Measurements from ENCODE around the gene KLK5. TPM values are rescaled to one million over a fixed set of nuclear protein-coding genes. Genes with fewer than 3 reads are reported as not detected.

KLK5 gene
- total RNA-seq, 4 donors from 2014 or later: 1.2 TPM; not detected in 3

DNA sequence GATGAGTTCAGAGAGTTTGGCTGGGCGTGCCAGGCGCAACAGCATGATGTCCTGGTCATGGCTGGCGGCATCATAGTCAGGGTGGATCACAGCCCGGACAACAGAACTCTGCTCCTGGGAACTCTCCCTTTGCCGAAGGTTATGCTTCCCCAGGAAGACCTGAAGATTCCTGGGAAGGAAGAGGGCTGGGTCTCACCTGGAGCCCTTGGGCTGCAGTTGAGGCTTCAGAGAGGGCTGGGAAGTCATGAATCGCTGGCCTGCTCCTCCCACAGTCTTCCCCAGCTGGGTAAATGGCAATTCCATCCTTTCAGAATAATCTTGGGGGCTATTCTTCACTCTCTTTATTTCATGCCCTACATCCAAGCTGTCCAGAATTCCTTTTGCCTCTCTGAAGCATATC lies 10.5 kb upstream of the KLK5 start:
- no peaks in the 10 kb centered on the region for H3K9me3 ChIP-seq
- H3K27me3 ChIP-seq: peaks cover 88% of the 10 kb centered on the region
- no peak for ATAC-seq
- 56 to 83% methylated on average over 2 to 4 of the region's 6 CpGs for WGBS, 2 donors (ENCODE audit: low coverage in 1 of 2)
- no peaks in the 10 kb centered on the region for H3K36me3 ChIP-seq
- TF ChIP-seq EP300 (IDR thresholded peaks at IDR 0.05): no peak
- TF ChIP-seq, protein P1, sequence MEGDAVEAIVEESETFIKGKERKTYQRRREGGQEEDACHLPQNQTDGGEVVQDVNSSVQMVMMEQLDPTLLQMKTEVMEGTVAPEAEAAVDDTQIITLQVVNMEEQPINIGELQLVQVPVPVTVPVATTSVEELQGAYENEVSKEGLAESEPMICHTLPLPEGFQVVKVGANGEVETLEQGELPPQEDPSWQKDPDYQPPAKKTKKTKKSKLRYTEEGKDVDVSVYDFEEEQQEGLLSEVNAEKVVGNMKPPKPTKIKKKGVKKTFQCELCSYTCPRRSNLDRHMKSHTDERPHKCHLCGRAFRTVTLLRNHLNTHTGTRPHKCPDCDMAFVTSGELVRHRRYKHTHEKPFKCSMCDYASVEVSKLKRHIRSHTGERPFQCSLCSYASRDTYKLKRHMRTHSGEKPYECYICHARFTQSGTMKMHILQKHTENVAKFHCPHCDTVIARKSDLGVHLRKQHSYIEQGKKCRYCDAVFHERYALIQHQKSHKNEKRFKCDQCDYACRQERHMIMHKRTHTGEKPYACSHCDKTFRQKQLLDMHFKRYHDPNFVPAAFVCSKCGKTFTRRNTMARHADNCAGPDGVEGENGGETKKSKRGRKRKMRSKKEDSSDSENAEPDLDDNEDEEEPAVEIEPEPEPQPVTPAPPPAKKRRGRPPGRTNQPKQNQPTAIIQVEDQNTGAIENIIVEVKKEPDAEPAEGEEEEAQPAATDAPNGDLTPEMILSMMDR (IDR thresholded peaks at IDR 0.05): no peak
- no peak for TF ChIP-seq POLR2A (IDR thresholded peaks at IDR 0.05)
- no peak for TF ChIP-seq POLR2AphosphoS5 (IDR thresholded peaks at IDR 0.05)
- no peak overlapping the region for H3K4me3 ChIP-seq
- no peaks in the 10 kb centered on the region for H3K4me1 ChIP-seq
- no peak overlapping the region for H3K27ac ChIP-seq

DNA sequence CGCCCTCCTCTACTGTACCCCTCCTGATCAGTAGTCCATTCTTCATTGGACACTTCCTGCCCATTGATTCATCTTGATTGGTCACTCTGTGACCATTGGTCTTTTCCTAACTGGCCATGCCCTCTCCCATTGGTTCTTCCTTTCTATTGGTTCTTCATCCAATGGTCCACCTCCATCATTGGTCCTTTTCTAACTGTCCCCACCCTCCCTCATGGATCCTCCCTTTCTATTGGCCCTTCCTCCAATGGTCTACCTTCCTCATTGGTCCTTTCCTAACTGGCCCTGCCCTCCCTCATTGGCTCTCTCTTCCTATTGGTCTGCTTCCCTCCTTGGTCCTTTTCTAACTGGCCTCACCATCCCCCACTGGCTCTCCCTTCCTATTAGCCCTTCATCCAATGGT lies 9.4 kb upstream of the KLK5 start:
- Histone ChIP-seq H3K4me1 (no peaks in the 10 kb centered on the region), H3K4me3 (no peak overlapping the region), H3K27me3 (peaks cover 89% of the 10 kb centered on the region), H3K27ac (no peak overlapping the region), H3K9me3 (no peaks in the 10 kb centered on the region), H3K36me3 (no peaks in the 10 kb centered on the region)
- WGBS, 2 donors (ENCODE audit: low coverage in 1 of 2): 83 to 90% methylated on average over 1 of the region's 1 CpG
- TF ChIP-seq POLR2AphosphoS5 (IDR thresholded peaks at IDR 0.05) (no peak), POLR2A (IDR thresholded peaks at IDR 0.05) (no peak), EP300 (IDR thresholded peaks at IDR 0.05) (no peak)
- TF ChIP-seq, protein P1 (IDR thresholded peaks at IDR 0.05): no peak
- no peak for ATAC-seq

DNA sequence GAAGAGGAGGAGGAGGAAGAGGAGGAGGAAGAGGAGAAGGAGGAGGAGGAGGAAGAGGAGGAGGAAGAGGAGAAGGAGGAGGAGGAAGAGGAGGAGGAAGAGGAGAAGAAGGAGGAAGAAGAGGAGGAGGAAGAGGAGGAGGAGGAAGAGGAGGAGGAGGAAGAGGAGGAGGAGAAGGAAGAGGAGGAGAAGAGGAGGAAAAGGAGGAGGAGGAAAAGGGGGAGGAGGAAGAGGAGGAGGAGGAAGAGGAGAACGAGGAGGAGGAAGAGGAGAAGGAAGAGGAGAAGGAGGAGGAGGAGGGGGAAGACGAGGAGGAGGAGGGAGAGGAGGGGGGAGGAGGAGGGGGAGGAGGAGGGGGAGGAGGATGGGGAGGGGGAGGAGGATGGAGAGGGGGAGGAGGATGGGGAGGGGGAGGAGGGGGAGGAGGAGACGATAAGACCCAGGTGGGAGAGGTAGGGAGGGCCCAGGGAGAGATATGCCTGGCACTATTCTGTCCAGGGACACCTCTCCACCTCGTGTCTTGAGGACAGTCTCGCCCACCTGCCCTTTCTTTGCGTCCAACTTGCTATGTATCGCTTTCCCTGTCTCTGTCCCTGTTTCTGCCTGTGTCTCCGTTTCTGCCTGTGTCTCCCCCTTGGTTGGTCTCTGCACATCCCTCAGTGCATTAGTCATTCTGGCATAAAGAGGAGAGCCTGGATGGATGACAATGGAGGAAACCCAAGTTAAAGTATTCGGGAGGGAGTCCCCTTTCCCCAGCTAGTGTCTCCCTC lies 7.1 kb upstream of the KLK5 start:
- H3K27me3 ChIP-seq: peaks cover 82% of the 10 kb centered on the region
- H3K9me3 ChIP-seq: no peaks in the 10 kb centered on the region
- H3K36me3 ChIP-seq: no peaks in the 10 kb centered on the region
- ATAC-seq: no peak
- H3K27ac ChIP-seq: no peak overlapping the region
- WGBS, 2 donors (ENCODE audit: low coverage in 1 of 2): 59% methylated on average over 7 of the region's 9 CpGs; no CpG with 5 or more reads in 1 of the 2 donors
- no peaks in the 10 kb centered on the region for H3K4me1 ChIP-seq
- H3K4me3 ChIP-seq: no peak overlapping the region
- TF ChIP-seq POLR2AphosphoS5 (IDR thresholded peaks at IDR 0.05) (no peak), EP300 (IDR thresholded peaks at IDR 0.05) (no peak), POLR2A (IDR thresholded peaks at IDR 0.05) (no peak)
- TF ChIP-seq, protein P1 (IDR thresholded peaks at IDR 0.05): no peak

DNA sequence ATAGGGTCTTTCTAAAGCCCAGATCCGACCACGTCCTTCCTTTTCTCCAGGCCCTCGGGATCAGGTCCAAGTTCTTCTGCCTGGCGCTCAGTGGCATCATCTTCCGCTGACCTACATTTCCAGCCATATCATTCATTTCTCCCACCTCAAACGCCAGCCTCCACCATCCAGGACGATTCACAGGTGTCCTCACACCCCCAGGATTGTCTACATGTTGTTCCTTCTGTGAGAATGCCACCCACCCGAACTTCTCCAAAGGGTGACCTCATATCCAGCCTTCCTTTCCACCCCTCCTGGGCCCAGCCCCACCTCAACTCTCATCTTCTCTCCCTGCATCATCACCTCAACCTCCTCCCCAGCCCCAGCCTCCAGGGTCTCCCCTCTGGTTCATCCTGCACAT lies 4.7 kb upstream of the KLK5 start:
- Histone ChIP-seq H3K4me1 (no peaks in the 10 kb centered on the region), H3K27me3 (peaks cover 69% of the 10 kb centered on the region), H3K36me3 (no peaks in the 10 kb centered on the region), H3K27ac (no peak overlapping the region), H3K4me3 (no peak overlapping the region), H3K9me3 (no peaks in the 10 kb centered on the region)
- 73 to 75% methylated on average over 7 to 8 of the region's 8 CpGs for WGBS, 2 donors (ENCODE audit: low coverage in 1 of 2)
- TF ChIP-seq, protein P1 (IDR thresholded peaks at IDR 0.05): no peak
- TF ChIP-seq POLR2A (IDR thresholded peaks at IDR 0.05) (no peak), POLR2AphosphoS5 (IDR thresholded peaks at IDR 0.05) (no peak), EP300 (IDR thresholded peaks at IDR 0.05) (no peak)
- no peak for ATAC-seq

DNA sequence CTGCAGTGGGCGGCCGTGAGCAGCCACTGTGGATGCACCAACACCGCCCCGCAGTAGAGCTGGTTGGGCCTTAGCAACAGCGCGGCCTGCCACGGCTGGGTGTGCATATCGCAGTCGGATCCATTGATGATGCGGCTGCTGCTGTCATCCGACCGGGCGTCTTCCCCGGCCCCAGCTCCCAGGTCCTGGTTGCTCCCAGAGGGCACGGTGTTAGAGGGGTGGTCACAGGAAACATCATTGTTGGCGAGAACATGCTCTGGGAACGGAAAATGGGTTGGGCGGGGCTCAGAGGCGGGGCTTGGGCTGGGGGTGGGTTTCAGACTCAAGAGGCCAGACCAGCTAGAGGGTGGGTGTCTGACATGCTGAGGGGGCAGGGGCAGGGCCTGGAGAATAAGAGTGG lies 3.0 kb downstream of the KLK5 start:
- WGBS, 2 donors (ENCODE audit: low coverage in 1 of 2): no CpG with 5 or more reads among the region's 19 CpGs
- Histone ChIP-seq H3K9me3 (no peaks in the 10 kb centered on the region), H3K27me3 (peaks cover 68% of the 10 kb centered on the region), H3K27ac (no peak overlapping the region), H3K36me3 (no peaks in the 10 kb centered on the region), H3K4me1 (no peaks in the 10 kb centered on the region), H3K4me3 (no peak overlapping the region)
- TF ChIP-seq, protein P1 (IDR thresholded peaks at IDR 0.05): no peak
- TF ChIP-seq POLR2A (IDR thresholded peaks at IDR 0.05) (no peak), EP300 (IDR thresholded peaks at IDR 0.05) (no peak), POLR2AphosphoS5 (IDR thresholded peaks at IDR 0.05) (no peak)
- no peak for ATAC-seq

All from gastroesophageal sphincter (tissue), 4 donors.